Measurements from ENCODE around the gene DMAP1.

GRCh38 chr1:44213222-44214112 lies at the start of gene DMAP1:
- TF ChIP-seq, protein P1, sequence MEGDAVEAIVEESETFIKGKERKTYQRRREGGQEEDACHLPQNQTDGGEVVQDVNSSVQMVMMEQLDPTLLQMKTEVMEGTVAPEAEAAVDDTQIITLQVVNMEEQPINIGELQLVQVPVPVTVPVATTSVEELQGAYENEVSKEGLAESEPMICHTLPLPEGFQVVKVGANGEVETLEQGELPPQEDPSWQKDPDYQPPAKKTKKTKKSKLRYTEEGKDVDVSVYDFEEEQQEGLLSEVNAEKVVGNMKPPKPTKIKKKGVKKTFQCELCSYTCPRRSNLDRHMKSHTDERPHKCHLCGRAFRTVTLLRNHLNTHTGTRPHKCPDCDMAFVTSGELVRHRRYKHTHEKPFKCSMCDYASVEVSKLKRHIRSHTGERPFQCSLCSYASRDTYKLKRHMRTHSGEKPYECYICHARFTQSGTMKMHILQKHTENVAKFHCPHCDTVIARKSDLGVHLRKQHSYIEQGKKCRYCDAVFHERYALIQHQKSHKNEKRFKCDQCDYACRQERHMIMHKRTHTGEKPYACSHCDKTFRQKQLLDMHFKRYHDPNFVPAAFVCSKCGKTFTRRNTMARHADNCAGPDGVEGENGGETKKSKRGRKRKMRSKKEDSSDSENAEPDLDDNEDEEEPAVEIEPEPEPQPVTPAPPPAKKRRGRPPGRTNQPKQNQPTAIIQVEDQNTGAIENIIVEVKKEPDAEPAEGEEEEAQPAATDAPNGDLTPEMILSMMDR (IDR thresholded peaks at IDR 0.05; ENCODE audit: low read length) = no peak
- TF ChIP-seq EZH2phosphoT487 (IDR thresholded peaks at IDR 0.05; ENCODE audit: low read length) (no peak), EZH2 (optimal IDR thresholded peaks at IDR 0.05; ENCODE audit: low read depth, low read length) (no peak)

Data from MM.1S (cell line).